Heart left ventricle (tissue), 16 donors: ENCODE measurements around the gene CD99L2. TPM values are rescaled to one million over a fixed set of nuclear protein-coding genes. Genes with fewer than 3 reads are reported as not detected.

Source experiments
- ATAC-seq, 4 donors: fragments of 200-7000 bp; cut with Tn5 transposase; one replicate each; pipeline ENCODE4 v1.9.1; 2020 to 2022; ENCODE audit warnings: moderate library complexity in 4 of 4, mild to moderate bottlenecking in 3 of 4, moderate number of reproducible peaks in 1 of 4
- DNase-seq, 5 donors: peaks; one replicate each; pipeline ENCODE4 v3.0.0-alpha.2; 2020
- H3K27ac ChIP-seq, 12 donors: fragments of 200-600 bp; sonication (generic) in 4 of 12; one replicate each; pipeline versions ENCODE4 v1.5.0 to v1.8.0; 2016 to 2022; ENCODE audit warnings: mild to moderate bottlenecking in 2 of 12
- H3K27me3 ChIP-seq, 9 donors: fragments of 200-600 bp; sonication (generic) in 2 of 9; one replicate each; pipeline versions ENCODE4 v1.5.1 to v1.8.0; 2016 to 2022; ENCODE audit warnings: mild to moderate bottlenecking in 3 of 9
- H3K36me3 ChIP-seq, 9 donors: fragments of 200-600 bp; sonication (generic) in 2 of 9; one replicate each; pipeline versions ENCODE4 v1.5.0 to v1.8.0; 2018 to 2022; ENCODE audit warnings: mild to moderate bottlenecking in 2 of 9
- H3K4me1 ChIP-seq, 12 donors: fragments of 200-600 bp; sonication (generic) in 4 of 12; one replicate each; pipeline versions ENCODE4 v1.5.0 to v1.8.0; 2016 to 2022; ENCODE audit warnings: mild to moderate bottlenecking in 3 of 12
- H3K4me3 ChIP-seq, 12 donors: fragments of 200-600 bp; sonication (generic) in 4 of 12; one replicate each; pipeline versions ENCODE4 v1.5.0 to v1.8.0; 2017 to 2022; ENCODE audit warnings: mild to moderate bottlenecking in 9 of 12, moderate library complexity in 4 of 12
- H3K9me3 ChIP-seq, 12 donors: fragments of 200-600 bp; sonication (generic) in 4 of 12; one replicate each; pipeline versions ENCODE4 v1.5.0 to v1.8.0; 2016 to 2022; ENCODE audit warnings: mild to moderate bottlenecking in 1 of 12
- CTCF ChIP-seq, 12 donors: fragments of 200-600 bp; sonication (generic) in 4 of 12; IDR thresholded peaks; one replicate each; pipeline versions ENCODE4 v1.5.0 to v1.8.0; 2018 to 2022; ENCODE audit warnings: antibody characterized with exemption in 12 of 12, mild to moderate bottlenecking in 5 of 12
- POLR2A ChIP-seq, 2 donors: fragments of 450-650 bp; IDR thresholded peaks; one replicate each; pipeline ENCODE4 v1.6.1; 2017; ENCODE audit warnings: antibody characterized with exemption in 2 of 2, mild to moderate bottlenecking in 2 of 2, moderate library complexity in 2 of 2
- WGBS, 4 donors: extraction: QIAGEN DNeasy Blood & Tissue Kit in 2 of 4; methylation state at CpG; one replicate each; pipeline versions ENCODE4 v1.1.5 to v1.1.7; 2013 to 2018; 5-methylcytosine and 5-hydroxymethylcytosine counted together
- intact Hi-C, 10 donors: fragments of 100-400 bp; cut with DNase I; formaldehyde crosslinking; loops; one replicate each; pipeline versions ENCODE4 v1.11.1 to v1.14.2; 2022
- polyA plus RNA-seq, 2 donors: library from polyadenylated mRNA; stranded (reverse); fragments of 200-250 nt; gene quantifications; one replicate each; pipeline ENCODE4 v1.2.3, GENCODE V29; 2013
- total RNA-seq, 9 donors: library from RNA; depleted of rRNA in 2 of 9; stranded (reverse); fragments of >200 nt in 2 of 9; fragmentation: NEBNext Ultra II Directional in 3 of 9; extraction: Animal tissue kit (Norgen Biotek cat#: 25700) in 3 of 9; gene quantifications; one replicate each; pipeline versions ENCODE4 v1.1.0 to v1.2.4, GENCODE V29; 2016 to 2023
- donor health status: ischemic (EF 13 %, LVEDD 7.1; RV severe dilation, severe dysfunction).
- donor health status: healthy with polysubstance abuse.
- donor health status: DM: no; HTN: yes; CAD: no.
- donor health status: DM: no; HTN: no; CAD: no.
- donor health status: ischemic (EF 25% LVEDD 6.9; RV normal size, moderate dysfunction).
- donor health status: ischemic (EF 25% LVEDD 5.7; RV mildly dilated, moderate dysfunction).
- donor health status: healthy.
- donor health status: DM: yes; HTN: yes; CAD: no.
- donor health status: ischemic (EF 35%, LVEDD 5.7; RV mildly dilated, moderate dysfunction).
- donor health status: nonischemic (EF 11% LVEDD 7.7; RV severe dilation, severe dysfunction).
- donor health status: DM: yes; HTN: yes; CAD: no.
- donor health status: PGD.
- donor health status: ischemic (EF 29% LVEDD 5.4; RV normal size, mild dysfunction).
- donor health status: nonischemic (EF 23%, LVEDD 6.1; RV moderate dilation, normal function).

The CD99L2 gene
- total and polyA plus RNA-seq, 11 donors = 51.9 to 115 (median 82.1) TPM

DNA sequence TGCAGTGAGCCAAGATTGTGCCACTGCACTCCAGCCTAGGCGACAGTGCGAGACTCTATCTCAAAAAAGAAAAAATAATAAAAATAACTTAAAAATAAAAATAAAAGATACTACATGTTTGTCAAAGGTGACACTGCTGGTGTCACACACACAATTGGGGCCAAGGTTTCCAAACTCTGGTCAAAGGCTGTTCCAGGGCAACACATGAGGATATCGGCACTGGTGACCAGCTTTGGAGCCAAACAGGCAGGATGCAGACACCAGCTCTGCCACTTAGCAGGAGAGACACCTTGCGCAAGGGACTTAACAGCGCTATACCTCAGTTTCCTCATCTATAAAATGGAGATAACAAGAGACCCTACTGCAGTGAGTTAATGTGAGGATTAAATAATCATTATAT, 52.3 kb downstream of the CD99L2 start:
- Histone ChIP-seq H3K4me3 (no peak overlapping the region), H3K27me3 (peaks cover 0 to 2% (median 0%) of the 10 kb centered on the region in 9 donors), H3K9me3 (no peaks in the 10 kb centered on the region), H3K36me3 (no peaks in the 10 kb centered on the region), H3K4me1 (peaks cover 0 to 6% (median 0%) of the 10 kb centered on the region in 12 donors), H3K27ac (no peak overlapping the region)
- intact Hi-C loops = no loop called here
- 94 to 96% (median 95%) methylated on average over 5 of the region's 5 CpGs for WGBS, 4 donors
- no peak for TF ChIP-seq POLR2A (IDR thresholded peaks at IDR 0.05)
- no peak for TF ChIP-seq CTCF (IDR thresholded peaks at IDR 0.05)
- ATAC-seq (no peak), DNase-seq (no peak)

DNA sequence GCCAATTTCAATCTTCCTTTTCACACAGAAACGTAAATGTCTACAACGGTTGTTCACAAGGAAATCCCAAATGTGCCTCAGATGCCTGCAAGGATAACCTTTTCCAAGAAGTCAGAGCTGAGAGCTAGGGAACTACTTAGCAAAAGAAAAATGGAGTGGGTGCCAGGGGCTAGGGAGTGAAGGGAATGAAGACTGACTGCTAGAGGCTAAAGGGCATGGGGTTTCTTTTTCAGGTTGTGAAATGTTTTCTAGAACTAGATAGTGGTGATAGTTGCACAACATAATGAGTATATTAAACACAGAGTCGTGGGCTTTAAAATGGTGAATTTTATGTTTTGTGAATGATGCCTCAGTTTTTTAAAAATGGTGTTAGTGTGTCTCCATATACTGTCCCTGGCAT, 53.4 kb downstream of the CD99L2 start:
- no peak overlapping the region for H3K4me3 ChIP-seq
- ATAC-seq = no peak
- H3K27ac ChIP-seq = no peak overlapping the region

DNA sequence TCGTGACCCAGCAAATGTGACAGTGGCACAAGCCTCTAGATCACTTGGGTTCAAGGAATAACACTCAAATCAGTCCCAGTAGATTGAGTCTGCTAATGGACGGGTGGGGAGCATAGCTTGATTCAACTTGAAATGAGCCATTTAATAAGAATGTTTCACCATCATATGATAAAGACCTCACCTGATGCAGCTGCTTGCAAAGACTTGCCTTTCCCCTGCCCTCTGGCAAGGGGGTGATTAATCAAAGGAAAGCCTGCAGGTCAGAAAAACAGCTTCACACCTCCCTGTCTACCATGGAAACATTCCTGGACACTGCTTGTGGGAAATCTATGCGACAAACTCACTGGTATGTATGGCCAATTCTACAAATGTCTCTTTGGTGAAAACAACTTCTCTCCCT, 54.5 kb downstream of the CD99L2 start:
- intact Hi-C loops = no loop called here
- H3K4me1 ChIP-seq = peaks cover 0 to 6% (median 0%) of the 10 kb centered on the region in 12 donors
- no peak for DNase-seq
- ATAC-seq = no peak
- H3K27ac ChIP-seq = no peak overlapping the region
- no peaks in the 10 kb centered on the region for H3K36me3 ChIP-seq
- H3K9me3 ChIP-seq = no peaks in the 10 kb centered on the region
- peaks cover 0 to 2% (median 0%) of the 10 kb centered on the region in 9 donors for H3K27me3 ChIP-seq
- no peak overlapping the region for H3K4me3 ChIP-seq
- WGBS, 4 donors = 77 to 94% (median 87%) methylated on average over 3 of the region's 3 CpGs
- TF ChIP-seq POLR2A (IDR thresholded peaks at IDR 0.05) (no peak), CTCF (IDR thresholded peaks at IDR 0.05) (no peak)

More for the DNA sequence above, 53.4 kb downstream of the CD99L2 start:
- TF ChIP-seq CTCF (IDR thresholded peaks at IDR 0.05) (no peak), POLR2A (IDR thresholded peaks at IDR 0.05) (no peak)
- peaks cover 0 to 6% (median 0%) of the 10 kb centered on the region in 12 donors for H3K4me1 ChIP-seq
- DNase-seq = no peak
- H3K36me3 ChIP-seq = no peaks in the 10 kb centered on the region
- peaks cover 0 to 2% (median 0%) of the 10 kb centered on the region in 9 donors for H3K27me3 ChIP-seq
- no peaks in the 10 kb centered on the region for H3K9me3 ChIP-seq
- intact Hi-C loops = no loop called here
- 71 to 95% (median 81%) methylated on average over 3 of the region's 3 CpGs for WGBS, 4 donors

DNA sequence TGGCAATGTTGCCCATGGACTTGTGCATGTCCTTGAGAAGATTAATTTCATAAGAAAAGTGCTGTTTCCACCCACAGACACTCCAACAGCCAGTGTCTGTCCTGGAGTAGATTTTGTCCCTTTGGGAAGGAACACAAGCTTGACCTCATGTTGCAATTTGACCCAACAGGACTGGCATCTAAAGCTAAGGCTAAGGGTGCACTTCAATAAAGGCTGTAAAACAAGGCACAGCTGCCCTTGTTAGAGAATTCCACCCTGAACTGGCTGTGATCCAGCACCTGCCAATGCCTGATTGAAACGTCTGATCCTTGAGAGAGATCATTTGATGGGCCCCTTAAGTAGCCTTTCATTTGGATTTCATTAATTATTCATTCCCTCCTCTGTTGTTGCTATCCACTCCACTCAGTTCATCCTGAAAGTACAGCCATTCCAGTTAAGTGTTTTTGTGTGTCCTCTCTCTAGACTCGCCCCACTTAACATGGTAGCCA, 56.2 kb downstream of the CD99L2 start:
- 59 to 74% (median 67%) methylated on average over 2 of the region's 2 CpGs for WGBS, 4 donors
- no peak for DNase-seq
- H3K9me3 ChIP-seq = no peaks in the 10 kb centered on the region
- H3K4me3 ChIP-seq = no peak overlapping the region
- ATAC-seq = no peak
- peak overlapping the region in 1 of 12 donors; percentile 53 for H3K27ac ChIP-seq
- no peaks in the 10 kb centered on the region for H3K27me3 ChIP-seq
- no peaks in the 10 kb centered on the region for H3K36me3 ChIP-seq
- TF ChIP-seq CTCF (IDR thresholded peaks at IDR 0.05) (no peak), POLR2A (IDR thresholded peaks at IDR 0.05) (no peak)
- intact Hi-C loops = no loop called here
- peaks cover 0 to 6% (median 0%) of the 10 kb centered on the region in 12 donors for H3K4me1 ChIP-seq
